C1 segment of cervical spinal cord (tissue), 14 donors: Measurements from ENCODE around the gene IL12RB1.
A peak's percentile ranks its signal among the peaks of the same experiment; 100 is the strongest.

Experiments
- DNase-seq, 14 donors: peaks; one replicate each; lab custom pipeline; 2025; lab: John Stamatoyannopoulos, UW

Gene IL12RB1

GRCh38 chr19:18051887-18052286 lies 34.8 kb downstream of the IL12RB1 start:
- no peak for DNase-seq

GRCh38 chr19:18049385-18049784 lies 37.3 kb downstream of the IL12RB1 start:
- DNase-seq: peak in 13 of 14 donors; percentile 9 to 78 (median 45)

- DNase-seq: no peak
Measured at GRCh38 chr19:18046059-18046718, 40.5 kb downstream of the IL12RB1 start.

DNA sequence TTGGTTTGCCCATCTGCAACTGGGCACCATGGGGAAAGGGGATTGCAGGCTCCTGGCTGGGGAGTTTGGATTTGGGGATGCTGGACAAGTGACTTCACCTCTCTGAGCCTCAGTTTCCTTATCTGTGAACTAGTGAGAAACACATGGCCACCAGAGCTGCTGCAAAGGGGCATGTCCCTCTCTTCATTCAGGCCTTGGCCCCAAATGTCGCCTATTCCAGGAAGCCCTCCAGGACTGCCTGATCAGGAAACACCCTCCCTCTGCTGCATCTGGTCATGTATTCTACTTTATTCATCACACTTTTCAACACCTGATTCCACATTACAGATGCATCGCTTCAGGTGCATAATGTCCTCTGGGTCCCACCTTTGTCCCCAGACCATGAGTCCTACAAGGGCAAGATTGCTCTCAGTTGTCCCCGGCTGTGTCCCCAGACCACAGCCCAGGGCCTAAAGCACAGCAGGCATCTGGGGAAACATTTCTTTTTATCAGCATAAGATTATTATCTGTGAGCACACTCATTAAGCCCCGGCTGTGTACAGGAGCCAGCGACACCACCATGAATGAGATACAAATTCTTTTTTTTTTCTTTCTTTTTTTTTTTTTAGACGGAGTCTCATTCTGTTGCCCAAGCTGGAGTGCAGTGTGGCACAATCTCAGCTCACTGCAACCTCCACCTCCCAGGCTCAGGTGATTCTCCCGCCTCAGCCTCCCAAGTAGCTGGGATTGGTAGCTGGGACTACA lies 41.3 kb downstream of the IL12RB1 start:
- DNase-seq: no peak

DNA sequence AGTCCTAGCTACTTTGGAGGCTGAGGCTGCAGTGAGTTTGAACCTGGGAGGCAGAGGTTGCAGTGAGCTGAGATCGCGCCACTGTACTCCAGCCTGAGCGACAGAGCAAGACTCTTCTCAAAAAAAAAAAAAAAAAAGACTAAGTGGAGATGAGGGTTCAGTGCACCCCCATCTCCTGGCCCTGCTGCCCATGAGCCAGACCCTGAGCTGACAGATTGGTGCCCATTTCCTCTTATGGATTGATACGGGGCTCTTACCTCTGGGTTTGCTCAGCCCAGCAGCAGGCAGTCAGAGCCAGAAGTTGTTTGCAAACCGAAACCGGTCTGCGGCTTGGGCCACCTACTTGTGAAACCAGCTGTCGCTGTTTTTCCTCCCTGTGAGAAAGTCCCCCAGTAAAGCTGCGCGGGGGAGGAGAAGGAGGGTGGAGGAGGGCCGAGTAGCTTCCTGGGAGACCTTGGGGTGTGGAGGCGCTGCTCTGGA lies 41.9 kb downstream of the IL12RB1 start:
- DNase-seq: peak in 10 of 14 donors; percentile 4 to 54 (median 33)

- DNase-seq: no peak
Measured at GRCh38 chr19:18043676-18044075, 43.1 kb downstream of the IL12RB1 start.

- no peak for DNase-seq
Measured at GRCh38 chr19:18041054-18041453, 45.7 kb downstream of the IL12RB1 start.

DNA sequence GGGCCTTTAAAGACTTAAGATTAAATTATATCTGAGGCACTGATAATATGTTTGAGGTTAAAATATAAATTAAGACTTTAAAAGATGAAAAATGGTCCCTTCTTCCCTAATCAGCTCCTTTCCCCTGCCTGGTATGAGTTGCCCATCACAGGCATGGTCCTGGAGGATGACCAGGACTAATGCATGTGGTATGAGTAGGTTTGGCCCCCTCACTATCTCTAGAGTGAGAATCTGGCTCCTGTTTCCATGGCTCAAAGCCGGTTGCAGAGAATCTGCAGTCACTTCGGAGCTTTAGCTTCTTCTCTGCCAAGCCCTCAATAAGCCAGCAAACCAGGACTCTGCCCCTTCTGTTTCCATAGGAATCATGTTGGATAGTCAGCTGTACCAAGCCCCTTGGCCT lies 54.6 kb downstream of the IL12RB1 start:
- DNase-seq: peak in 1 of 14 donors; percentile 8

DNA sequence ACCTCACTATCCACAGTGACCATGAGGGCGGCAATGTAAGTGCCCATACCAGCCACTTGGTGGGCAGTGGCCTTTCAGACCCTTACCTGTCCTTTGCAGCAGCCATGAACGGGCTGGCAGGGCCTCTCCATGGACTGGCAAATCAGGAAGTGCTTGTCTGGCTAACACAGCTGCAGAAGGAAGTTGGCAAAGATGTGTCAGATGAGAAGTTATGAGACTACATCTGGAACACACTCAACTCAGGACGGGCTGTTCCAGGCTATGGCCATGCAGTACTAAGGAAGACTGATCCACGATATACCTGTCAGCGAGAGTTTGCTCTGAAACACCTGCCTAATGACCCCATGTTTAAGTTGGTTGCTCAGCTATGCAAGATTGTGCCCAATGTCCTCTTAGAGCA lies 55.3 kb downstream of the IL12RB1 start:
- DNase-seq: peak in 2 of 14 donors; percentile 11 to 48

DNA sequence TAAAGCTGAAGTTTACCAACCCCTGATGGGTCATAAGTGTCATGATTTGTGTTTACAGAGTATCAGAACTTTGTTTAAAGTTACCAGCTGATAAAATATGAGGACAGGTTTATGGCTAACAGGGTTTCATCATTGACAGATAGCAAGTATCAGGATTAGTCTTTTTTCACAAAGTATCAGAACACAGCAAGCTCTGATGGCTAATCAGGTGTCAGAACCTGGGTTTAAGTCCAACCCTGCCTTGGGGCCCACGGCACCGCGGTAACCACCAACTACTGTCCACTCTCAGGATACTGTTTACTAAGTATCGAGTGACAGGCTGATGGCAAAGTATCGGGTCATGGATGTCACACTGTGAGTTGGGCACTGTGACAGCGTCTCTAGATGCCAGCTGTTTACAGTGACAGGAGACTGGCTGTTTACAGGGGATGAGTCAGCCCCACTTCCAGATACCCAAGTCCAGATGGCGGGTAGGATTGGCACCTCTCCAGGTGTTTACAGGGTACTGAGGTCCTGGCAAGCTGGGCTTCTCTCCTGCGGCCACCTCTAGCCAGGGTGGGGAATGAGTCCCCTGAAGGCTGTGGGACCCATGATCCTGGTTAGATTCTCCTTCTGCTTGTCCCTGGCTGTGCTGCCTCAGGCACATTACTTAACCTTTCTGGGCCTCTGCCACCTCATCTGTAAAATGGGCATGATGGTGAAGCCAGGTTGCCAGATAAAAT lies 57.0 kb downstream of the IL12RB1 start:
- peak in 6 of 14 donors; percentile 10 to 71 (median 24) for DNase-seq

DNA sequence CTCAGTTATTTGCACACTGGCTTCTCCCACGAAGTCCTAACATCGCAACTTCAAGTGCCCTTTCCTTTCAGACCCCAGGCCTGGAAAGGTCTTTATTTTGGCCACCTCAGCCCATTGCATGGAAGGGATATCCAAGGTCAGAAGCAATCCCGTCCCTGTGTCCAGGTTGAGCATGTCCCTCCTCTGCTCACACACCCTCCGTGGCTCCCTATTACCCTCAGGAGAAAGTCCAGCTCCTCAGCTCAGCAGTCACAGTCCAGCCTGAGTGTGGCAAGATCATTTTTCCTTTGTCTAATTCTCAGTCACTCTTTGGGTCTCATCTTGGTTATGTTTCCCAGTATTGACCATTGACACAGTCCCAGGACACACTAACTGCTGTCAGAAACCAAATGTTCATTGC lies 59.6 kb downstream of the IL12RB1 start:
- no peak for DNase-seq

GRCh38 chr19:18023622-18024251 lies 63.0 kb downstream of the IL12RB1 start:
- DNase-seq: peak in 12 of 14 donors; percentile 7 to 72 (median 52)

DNA sequence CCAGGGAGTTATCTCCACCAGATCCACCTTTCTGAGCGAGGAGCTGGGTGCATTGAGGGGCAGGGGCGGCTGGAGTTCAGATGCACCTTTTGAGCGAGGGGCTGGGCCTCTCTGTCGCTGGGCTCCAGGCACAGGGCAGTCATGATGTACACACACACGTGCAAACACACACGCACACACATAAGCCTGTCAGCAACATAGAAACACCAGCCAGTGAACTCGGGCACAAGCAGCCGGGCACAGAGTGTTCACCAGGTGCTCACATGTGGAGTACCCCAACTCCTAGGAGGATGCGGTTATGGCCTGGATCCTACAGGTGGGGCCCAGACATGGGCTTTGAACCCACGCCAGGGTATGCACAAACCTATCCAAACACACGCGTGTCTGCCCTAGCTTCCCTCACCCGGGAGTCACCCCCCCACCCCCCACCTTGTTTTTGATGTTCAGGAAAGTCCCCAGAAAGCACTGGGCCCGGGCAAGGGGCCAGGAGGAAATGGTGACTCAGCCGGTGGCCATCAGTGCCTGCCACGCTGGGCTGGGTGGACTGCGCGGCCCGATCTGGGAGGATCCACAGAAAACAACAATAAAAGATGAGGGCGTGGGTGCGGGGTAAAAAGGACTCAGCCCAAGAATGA lies 65.5 kb downstream of the IL12RB1 start:
- peak in 12 of 14 donors; percentile 16 to 90 (median 78) for DNase-seq

- DNase-seq: peak in 13 of 14 donors; percentile 18 to 92 (median 83)
Measured at GRCh38 chr19:18020212-18021085, 66.3 kb downstream of the IL12RB1 start.

DNA sequence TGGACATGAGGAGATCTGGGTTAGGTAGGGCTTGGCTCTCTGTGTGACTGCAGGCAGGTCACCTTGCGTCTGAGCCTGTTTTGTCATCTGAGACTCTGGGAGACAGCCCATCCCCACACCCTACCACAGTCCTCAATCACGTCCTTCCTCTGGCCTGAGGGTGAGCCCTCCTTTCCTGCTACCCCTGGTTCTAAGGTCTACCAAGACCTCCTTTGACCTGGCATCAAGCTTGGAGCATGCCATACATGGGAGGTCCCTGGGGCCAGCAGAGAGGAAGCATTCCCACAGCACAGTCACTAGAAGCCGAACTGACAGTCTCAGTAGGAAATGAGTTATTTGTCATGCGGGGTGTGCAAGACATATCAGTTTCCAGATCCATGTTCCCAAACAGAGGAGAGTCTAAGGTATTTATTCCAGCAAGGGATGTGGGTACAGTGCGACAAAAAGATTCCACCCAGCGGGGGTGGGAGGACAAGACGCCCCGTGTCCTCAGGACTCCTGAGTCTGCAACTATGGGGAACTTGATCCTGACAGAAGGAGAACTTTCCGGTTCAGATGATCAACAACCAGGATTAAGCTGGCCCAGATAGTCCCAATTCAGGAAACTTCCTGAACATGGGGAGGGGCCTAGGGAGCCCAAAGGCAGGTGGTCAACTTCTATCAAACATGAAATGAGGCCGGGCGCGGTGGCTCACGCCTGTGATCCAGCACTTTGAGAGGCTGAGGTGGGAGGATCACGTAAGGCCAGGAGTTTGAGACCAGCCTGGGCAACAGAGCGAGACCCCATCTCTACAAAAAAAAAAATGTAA lies 69.3 kb downstream of the IL12RB1 start:
- DNase-seq: peak in 4 of 14 donors; percentile 9 to 52 (median 26)

DNA sequence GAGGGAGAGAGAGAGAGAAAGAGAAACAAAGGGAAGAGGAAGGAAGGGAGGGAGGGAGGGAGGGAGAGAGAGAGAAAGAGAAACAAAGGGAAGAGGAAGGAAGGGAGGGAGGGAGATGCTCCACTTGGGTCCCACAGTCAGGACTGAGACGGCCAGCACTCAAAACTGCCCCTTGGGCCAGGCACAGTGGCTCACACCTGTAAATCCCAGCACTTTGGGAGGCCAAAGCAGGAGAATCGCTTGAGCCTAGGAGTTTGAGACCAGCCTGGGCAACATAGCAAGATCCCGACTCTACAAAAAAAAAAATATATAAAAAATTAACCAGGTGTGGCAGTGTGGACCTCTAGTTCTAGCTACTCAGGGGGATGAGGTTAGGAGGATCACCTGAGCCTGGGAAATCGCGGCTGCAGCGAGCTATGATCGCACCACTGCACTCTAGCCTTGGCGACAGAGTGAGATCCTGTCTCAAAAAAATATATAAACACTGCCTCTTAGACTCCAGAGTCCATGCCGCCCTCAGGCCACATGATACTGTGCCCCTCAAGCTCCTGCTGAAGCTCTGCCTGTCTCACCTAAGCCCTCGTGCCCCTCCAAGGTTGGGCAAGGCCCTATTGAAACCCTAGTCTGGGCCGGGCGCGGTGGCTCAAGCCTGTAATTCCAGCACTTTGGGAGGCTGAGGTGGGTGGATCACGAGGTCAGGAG lies 70.4 kb downstream of the IL12RB1 start:
- DNase-seq: no peak

GRCh38 chr19:18014197-18014596 lies 72.5 kb downstream of the IL12RB1 start:
- DNase-seq: peak in 1 of 14 donors; percentile 21
